Measurements from ENCODE around the gene ART5. TPM values are rescaled to one million over a fixed set of nuclear protein-coding genes. Genes with fewer than 3 reads are reported as not detected.

The ART5 gene, protein sequence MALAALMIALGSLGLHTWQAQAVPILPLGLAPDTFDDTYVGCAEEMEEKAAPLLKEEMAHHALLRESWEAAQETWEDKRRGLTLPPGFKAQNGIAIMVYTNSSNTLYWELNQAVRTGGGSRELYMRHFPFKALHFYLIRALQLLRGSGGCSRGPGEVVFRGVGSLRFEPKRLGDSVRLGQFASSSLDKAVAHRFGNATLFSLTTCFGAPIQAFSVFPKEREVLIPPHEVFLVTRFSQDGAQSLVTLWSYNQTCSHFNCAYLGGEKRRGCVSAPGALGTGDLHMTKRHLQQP
- total RNA-seq: not detected
- long read RNA-seq, donor 1: 0 reads
- long read RNA-seq, donor 2: 0 reads

DNA sequence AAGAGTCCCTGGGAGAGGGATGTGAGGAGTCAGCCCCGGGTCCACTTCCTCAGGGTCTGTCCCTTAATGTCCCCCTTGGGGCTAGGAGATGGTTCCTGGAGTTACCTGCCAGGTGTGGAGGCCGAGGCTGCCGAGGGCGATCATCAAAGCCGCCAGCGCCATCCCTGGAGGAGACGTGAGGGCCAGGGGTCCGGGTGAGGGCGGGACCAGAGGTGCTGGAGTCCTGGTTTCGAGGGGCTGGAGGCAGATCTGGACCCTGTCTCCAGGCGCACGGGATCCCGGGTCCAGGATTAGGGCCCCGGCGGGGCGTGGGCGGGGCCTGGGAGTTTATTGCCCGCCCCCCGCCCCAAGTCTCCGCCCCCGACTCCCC is at the start of gene ART5:
TSS of gene ART5 (minus strand) at position 292 of the 370 bp plus-strand sequence. CDS start at position 162, 130 bp downstream.
- intact Hi-C loops (cut with DNase I): no loop called here
- no peak for DNase-seq (ENCODE audit: low spot score)

DNA sequence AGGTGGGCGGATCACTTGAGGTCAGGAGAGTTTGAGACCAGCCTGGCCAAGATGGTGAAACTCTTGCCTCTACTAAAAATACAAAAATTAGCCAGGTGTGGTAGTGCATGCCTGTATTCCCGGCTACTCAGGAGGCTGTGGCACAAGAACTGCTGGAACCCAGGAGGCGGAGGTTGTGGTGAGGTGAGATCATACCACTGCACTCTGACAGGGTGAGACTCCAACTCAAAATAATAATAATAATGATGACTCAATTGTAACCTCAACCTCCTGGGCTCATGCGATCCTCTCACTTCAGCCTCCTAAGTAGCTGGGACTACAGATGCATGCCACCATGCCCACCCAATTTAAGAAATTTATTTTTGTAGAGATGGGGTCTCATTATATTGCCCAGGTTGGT is 45.0 kb upstream of the ART5 start:
- DNase-seq (ENCODE audit: low spot score): no peak
- intact Hi-C loops (cut with DNase I): no loop called here

DNA sequence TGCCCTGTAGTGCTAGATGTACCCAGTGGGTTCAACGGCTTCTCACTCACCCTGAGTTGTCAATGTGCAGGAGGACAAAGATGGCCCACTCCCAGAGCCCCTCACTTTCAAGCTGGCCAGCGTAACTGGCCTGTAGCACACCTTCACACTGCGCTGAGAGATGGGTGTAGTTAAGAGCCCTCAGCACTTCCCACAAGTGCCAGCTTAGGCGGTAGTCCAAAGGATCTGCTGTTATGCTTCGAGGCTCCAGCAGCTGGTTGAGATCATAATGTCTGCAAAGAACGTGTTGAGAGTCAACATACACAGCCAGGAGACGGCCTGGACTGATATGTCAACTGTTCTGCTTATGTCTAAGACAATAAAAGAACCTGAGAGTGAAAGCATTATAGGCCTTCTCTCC is 44.1 kb upstream of the ART5 start:
- no peak for DNase-seq (ENCODE audit: low spot score)
- intact Hi-C loops (cut with DNase I): no loop called here

DNA sequence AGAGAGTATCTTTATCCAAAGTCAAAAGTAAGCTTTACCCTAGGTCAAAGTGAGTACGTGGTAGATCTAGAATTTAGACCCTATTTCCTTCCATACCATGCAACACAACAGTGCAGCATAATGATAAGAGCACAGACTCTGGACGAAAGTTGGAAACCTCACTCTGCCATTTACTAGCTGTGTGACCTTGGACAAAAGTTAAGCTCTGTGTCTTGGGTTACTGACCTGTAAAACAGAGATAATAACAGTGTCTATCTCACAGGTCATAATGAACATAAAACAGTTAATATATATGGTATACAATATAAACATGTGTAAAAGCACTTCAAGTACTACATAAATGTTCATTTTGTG is 43.0 kb upstream of the ART5 start:
- intact Hi-C loops (cut with DNase I): no loop called here
- no peak for DNase-seq (ENCODE audit: low spot score)

DNA sequence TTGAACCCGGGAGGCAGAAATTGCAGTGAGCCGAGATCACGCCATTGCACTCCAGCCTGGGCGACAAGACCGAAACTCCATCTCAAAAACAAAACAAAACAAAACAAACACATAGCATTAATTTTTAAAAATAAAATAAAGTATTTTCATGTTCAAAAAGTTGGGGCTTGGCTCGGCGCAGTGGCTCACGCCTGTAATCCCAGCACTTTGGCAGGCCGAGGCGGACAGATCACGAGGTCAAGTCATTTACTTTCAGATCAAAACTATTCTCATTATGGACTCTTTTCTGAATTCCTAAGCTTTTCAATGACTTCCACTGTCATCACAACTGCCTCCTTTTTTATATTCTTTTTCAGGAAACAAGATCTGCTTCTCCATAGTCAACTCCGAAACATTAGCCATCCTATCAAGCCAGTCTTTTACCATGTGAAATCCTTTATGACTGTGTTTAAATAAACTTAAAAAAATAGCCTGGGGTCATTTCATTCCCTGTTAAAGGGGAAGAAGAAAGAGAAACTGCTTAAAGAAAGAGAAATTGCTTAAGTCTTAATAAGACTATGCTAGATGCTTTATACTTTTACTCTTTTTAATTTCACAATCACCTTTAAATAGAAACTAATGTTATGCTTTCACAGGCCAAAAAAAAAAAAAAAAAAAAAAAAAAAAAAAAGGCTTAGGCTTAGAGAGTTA is 42.5 kb upstream of the ART5 start:
- DNase-seq (ENCODE audit: low spot score): no peak
- intact Hi-C loops (cut with DNase I): no loop called here

DNA sequence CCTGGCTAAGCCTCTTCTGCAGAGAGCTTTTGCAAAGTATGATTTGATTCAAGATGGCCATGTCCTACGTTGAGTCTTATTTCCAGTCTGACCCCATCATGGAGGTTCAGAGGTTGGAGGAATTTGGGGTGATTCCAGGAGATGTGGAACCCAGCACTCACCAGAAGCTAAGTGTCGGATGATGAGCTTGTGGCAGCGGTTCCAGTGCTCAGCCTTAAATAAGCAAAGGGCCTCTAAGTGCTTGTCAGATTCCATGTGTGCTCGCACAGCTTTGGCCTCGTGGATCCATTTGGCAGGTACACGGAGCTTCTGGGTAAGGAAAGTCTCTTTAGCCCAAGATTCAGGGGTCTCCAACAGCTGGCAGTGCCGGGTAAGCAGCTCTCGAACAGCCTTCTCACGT is 41.2 kb upstream of the ART5 start:
- no peak for DNase-seq (ENCODE audit: low spot score)
- intact Hi-C loops (cut with DNase I): no loop called here

DNA sequence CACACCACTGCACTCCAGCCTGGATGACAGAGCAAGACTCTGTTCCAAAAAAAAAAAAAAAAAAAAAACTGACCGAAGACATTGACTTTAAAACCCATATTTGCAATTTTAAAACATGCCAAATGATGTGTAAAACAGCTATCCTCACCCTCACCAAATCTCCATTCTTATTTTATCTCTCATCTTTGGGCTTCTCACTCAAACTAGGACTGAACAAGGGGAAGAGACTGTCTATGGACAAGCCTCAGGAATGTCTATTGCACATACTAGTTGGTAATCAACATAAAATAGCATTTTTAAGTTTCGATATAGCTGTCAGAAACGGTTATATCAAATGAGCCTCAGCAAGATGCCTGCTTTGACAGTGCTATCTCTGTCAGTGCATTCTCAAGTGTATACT is 37.3 kb upstream of the ART5 start:
- no peak for DNase-seq (ENCODE audit: low spot score)
- intact Hi-C loops (cut with DNase I): no loop called here

DNA sequence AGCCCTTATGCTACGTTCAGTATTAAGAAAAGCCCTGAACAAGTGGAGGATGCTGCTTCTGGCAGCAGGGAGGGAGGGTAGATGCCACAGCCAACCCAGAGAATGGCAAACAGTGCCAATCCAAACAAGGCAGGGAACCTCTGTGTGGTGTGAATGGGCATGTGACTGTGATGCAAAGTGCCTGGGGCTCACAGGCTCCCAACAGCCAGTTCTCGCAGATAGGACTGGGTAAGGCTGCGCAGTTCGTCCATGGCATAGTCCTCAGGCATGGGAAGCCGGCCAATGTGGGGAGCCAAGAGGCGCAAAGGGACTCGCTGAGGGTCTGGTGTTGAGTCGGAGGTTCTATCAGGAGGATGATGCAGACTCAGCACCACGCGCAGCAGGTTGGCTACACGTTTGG is 34.2 kb upstream of the ART5 start:
- intact Hi-C loops (cut with DNase I): no loop called here
- DNase-seq (ENCODE audit: low spot score): no peak

DNA sequence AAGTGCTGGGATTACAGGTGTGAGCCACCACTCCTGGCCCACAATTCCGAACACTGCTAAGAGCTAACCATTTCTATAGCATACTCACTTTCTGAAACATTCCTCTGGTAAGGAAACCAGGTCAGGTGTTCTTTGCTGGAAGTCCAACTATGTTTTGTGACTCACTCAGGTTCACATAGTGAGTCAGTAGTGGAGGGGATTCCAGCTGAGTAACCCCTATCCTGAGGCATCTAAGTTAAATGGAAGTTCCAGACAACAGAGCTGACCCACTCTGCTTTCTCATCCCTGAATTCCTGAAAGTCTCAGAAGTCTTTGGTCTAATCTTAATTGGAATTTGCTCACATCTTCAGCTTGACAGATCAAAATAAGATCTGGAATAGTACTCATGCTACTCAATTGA is 32.4 kb upstream of the ART5 start:
- intact Hi-C loops (cut with DNase I): no loop called here
- DNase-seq (ENCODE audit: low spot score): no peak

DNA sequence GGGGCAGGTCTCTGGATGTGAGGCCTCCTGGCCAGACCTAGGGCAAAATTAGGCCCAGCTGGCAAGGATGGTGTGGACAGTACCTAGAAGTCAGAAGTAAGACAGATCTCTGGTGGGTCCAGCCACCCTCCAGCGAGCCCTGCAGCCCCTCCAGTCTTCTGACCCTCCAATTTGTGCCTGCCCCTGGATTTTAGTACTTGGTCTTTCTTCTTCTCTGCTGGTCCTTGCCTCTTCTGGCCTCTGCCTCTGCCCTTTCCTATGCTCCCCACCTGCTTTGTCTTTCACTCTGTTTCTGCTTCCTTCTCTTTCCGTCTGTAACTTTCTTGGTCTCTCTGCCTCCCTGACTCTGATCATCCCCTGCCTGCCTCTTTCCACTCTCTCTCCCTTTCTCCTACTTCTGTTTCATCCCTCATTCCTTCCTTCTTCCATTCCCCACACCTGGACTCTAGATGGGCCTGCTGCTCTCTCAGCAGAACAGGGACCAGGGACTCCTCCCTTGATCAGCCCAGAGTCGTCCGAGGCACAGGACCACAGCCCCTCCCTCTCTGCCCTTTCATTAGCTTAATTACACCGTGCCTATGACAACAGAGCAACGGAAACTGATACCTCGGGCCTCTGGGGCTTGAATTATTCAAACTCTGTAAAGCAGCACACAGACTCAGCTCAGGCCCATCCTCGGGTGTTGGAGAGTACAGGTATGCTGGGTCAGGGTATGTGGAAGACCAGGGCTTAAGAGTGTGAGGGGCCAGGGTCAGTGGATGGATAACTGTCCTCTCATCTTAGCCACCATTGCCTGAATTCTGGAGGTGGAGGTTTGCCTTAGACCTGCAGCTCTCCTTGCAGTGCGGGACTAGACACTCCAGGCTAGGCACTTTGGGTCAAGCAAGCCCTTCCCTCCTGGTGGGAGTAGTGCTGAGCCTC is 29.8 kb upstream of the ART5 start, which contains the start of gene CHRNA10:
TSS of gene CHRNA10 (minus strand) at position 51 of the 921 bp plus-strand sequence. CDS start 72 bp downstream, outside the sequence.
- intact Hi-C loops (cut with DNase I): no loop called here
- no peak for DNase-seq (ENCODE audit: low spot score)

DNA sequence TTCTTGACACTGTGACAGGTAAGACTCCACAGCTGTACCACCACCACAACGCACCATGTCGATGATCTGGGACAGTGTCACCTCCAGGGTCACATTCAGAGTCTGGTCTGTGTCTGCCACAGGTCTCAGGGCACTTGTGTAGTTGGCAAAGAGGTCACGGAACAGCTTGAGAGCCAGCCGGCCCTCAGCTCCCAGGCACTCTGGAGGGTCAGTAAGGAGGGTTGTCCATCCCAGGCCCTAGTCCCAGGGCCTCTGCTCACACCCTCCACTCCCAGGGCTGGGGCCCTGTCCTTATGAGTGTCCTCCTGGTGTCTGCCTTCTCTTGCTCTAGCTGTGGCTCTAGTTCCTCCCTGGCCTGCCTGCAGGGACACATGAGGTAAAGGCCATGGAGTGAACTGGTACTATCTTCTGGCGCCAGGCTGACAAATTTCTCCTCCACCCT is 28.0 kb upstream of the ART5 start:
- no peak for DNase-seq (ENCODE audit: low spot score)

DNA sequence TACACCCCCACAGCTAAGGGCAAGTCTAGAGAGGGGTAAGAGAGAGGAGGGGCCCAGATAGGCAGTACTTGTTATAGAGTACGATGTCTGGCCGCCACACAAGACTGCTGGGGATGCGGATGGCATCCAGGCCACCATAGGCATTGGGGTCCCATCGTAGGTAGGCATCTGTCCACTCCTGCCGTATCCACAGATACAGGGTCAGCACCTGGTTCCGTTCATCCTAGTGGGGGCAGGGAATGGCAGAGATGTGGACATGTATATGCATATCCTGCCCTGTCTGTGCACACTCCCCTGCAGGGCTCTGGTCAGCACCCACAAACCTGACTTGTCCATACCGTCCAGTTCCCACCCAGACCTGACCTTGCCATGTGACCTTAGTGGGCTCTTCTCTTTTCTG is 27.3 kb upstream of the ART5 start:
- DNase-seq (ENCODE audit: low spot score): no peak
- intact Hi-C loops (cut with DNase I): no loop called here

More for the DNA sequence above, 28.0 kb upstream of the ART5 start:
- intact Hi-C loops (cut with DNase I): no loop called here

DNA sequence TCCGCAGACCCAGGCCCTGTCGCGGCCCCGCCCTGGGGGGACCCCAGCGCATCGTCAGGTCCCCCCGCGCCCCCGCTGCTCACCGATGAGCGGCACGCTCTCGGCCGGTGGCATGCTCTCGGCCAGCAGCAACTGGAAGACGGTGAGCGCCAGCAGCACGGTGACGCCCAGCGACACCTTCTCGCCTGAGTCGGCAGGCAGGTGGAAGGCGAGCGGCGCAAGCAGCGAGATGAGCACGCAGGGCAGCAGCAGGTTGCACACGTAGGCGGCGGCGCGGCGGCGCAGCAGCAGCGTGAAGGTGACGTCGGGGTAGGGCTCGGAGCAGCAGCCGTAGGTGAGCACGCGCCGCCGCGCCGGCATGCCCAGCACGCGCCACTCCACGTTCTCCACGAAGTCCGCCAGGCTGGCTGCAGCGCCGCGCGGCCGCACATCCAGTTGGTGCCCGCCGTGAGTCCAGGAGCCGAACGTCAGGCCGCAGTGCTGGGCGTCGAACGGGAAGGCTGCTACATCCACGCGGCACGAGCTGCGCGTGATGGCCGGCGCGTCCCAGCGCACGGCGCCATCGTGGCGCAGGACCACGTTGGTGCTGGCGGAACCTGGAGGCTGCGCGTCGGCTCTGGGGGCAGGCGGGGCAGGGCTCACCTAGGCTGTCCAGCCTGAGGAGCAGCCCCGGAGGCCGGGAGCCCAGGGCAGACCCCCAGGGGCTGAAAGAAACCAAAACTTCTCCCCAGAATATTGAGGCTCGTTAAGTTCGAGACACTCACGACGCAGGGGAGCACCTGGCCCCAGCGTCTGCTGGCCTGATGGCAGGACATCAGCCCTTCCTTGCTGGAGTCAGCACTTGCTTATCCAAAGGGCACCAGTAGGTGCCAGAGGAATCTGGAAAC is 25.6 kb upstream of the ART5 start:
- intact Hi-C loops (cut with DNase I): no loop called here
- DNase-seq (ENCODE audit: low spot score): no peak

DNA sequence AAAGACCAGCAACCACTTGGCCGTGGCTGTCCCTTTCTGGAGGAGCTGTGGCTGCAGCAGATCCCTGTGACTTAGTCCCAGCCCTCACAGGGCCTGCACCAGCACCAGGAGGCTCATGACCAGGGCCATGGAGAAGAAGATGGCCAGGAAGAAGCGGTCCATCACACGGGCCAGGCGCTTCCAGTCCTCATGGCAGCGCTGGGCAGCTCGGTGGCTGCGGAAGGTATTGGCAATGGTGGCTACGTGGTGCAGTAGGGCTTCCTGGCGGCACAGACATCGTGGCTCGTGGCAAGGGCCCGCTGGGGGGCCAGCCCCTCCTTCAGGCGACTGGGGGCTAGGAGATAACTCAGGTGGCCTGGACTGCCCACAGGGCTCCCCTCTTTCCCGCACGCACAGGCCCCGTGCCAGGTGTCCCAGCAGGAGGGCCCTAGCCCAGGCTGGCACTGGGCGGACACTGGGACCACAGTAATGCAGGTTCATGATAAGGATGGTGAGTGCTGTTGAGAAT is 24.3 kb upstream of the ART5 start:
- intact Hi-C loops (cut with DNase I): no loop called here
- no peak for DNase-seq (ENCODE audit: low spot score)

DNA sequence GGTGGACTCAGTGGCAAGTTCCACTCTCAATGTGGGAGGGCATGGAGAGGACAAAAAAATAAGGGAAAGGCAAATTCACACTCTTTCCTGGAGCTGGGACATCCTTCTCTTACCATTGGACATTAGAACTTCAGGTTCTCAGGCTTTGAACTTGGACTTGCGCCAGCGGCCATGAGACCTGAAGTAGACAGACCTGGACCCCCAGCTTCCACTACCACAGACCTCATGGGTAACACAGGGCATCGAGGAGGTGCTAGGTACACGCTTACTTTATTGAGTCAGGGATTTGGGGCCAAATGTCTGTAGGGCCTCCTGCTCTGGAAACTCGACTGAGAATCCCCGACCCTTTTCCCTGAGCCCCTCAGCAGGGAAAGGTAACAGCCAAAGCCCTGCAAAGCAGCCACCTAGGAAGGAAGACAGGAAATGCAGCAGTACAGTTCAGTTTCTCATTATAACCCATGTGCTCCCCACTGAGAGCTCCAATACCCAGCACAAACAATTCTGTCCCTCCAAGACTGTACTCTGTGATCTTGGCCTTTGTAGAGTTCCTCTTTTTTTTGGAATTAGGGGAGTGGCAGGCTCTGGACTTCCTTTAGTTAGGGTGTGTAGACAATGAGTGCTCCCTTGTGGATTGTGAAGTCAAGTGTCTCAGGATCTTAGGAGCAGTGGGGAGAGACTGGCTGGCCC is 23.7 kb upstream of the ART5 start:
- no peak for DNase-seq (ENCODE audit: low spot score)
- intact Hi-C loops (cut with DNase I): no loop called here

DNA sequence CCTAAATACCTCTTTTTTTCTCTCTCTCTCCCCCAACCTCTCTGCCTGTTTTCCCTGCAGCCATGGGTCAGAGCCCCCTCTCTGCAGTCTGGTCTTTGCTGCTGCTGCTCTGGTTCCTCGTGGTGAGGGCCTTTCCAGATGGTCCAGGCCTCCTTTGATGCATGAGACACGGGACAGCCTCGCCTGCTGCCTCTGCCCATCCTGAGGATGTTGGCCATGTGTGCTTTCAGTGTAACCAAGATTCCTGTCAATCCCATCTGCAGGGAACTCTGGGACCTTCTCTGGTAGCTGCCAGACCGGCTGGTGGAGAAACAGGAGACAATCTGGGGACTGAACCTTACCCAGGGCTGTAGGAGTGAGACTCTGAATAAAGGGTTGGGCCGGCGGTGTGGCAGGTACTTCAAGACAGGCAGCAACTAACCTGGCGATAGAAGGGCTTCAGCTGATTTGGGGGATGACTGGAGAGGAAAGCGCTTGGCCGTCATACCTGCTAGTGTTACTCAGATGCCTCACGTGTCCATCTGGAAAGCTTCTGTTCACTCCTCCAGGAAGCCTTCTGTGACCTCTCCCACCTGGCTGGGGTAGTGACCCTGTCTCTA is 22.3 kb upstream of the ART5 start:
- intact Hi-C loops (cut with DNase I): no loop called here
- no peak for DNase-seq (ENCODE audit: low spot score)

DNA sequence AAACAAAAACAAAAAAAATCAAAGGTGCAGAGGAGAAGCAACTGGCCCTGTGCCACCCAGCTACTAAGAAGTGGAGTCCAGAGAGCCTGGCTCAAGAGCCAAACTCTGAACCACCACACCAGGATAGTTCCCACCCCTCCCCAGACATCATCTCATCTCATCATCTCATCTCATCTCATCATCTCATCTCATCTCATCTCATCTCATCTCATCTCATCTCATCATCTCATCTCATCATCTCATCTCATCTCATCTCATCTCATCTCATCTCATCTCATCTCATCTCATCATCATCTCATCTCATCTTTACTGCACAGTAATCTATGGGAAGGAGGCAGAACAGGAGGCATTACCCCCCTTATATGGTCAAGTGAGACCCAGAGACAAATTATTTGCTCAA is 21.1 kb upstream of the ART5 start:
- intact Hi-C loops (cut with DNase I): no loop called here
- no peak for DNase-seq (ENCODE audit: low spot score)

DNA sequence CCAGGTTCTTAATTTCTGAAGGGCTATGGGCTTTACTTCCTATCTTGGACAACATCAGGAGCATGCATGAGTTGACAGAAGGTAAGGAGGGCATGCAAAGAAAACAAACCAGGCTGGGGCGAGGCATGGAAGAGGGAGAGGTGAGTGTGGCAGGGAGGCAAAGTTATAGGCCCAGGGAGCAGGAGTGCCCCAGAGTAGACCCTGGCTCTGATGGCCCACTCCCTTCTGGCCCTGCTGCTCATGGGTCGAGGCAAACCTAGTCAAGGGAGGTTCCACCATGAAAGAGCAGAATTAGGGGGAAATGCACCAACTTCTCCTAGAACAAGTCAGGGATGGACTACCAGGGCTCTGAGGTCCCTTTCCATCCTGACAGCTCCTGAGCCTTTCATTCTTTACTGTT is 19.2 kb upstream of the ART5 start:
- intact Hi-C loops (cut with DNase I): no loop called here
- no peak for DNase-seq (ENCODE audit: low spot score)

All from posterior vena cava (tissue), 2 donors.